ENCODE data around the gene ADAM23. TPM values are rescaled to one million over a fixed set of nuclear protein-coding genes. Genes with fewer than 3 reads are reported as not detected.

Gene ADAM23
- total RNA-seq, 1 experiment from 2014 or later = 24.6 TPM

DNA sequence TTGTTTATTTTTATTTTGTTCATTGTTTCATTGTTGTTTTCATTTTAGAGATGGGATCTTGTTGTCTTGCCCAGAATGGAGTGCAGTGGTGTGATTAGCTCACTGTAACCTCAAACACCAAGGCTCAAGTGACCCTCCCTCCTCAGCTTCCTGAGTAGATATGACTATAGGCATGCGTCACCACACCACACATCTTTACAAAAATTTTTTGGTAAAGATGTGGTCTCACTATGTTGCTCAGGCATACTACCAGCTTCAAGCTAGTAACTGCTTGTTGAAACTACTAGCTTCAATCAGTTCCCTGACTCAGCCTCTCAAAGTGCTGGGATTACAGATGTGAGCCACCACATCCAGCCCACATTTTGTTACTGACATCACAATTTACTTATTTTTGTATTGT, 213.8 kb downstream of the ADAM23 start:
- POLR2A ChIA-PET = no interaction called here
- H3K27me3 Mint-ChIP-seq (ENCODE audit: low read depth) = no peaks in the 10 kb centered on the region; the same call in 1 of the 2 replicates
- no peak overlapping the region for H3K27ac Mint-ChIP-seq
- no peaks in the 10 kb centered on the region for H3K9me3 Mint-ChIP-seq
- no peak for DNase-seq (ENCODE audit: low spot score)
- no peaks in the 10 kb centered on the region for H3K36me3 Mint-ChIP-seq
- CTCF ChIA-PET = no interaction called here
- H3K4me3 Mint-ChIP-seq = no peak overlapping the region
- TF ChIP-seq ATF1 (CRISPR knock-in tag; IDR thresholded peaks at IDR 0.05) = no peak
- TF ChIP-seq ZNF232 (CRISPR knock-in tag; IDR thresholded peaks at IDR 0.05) = no peak
- no peak for ATAC-seq
- no peaks in the 10 kb centered on the region for H3K4me1 Mint-ChIP-seq

DNA sequence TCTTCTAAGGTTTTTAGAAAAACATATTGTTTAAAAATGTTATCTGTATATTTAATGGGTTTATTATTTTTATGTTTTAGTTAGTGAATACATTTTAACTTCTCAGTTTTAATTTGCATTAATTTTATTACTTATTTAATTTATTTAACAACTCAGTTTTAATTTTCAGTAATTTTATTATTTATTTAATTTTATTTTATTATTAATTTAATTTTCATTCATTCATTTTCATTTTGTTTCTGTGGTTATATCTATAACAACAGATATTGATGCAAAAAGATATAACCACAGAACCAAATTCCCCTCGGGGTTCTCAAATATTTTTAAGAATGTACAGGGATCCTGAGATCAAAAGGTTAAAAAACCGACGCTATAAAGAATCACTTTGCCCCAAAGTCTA, 221.9 kb downstream of the ADAM23 start:
- TF ChIP-seq, protein P1, sequence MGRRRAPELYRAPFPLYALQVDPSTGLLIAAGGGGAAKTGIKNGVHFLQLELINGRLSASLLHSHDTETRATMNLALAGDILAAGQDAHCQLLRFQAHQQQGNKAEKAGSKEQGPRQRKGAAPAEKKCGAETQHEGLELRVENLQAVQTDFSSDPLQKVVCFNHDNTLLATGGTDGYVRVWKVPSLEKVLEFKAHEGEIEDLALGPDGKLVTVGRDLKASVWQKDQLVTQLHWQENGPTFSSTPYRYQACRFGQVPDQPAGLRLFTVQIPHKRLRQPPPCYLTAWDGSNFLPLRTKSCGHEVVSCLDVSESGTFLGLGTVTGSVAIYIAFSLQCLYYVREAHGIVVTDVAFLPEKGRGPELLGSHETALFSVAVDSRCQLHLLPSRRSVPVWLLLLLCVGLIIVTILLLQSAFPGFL (CRISPR knock-in tag; IDR thresholded peaks at IDR 0.05; ENCODE audit: borderline replicate concordance) = no peak
- peak; percentile 91 for TF ChIP-seq HMGA2 (CRISPR knock-in tag; IDR thresholded peaks at IDR 0.05)
- ChIA-PET POLR2A (no interaction called here), CTCF (no interaction called here)
- no peaks in the 10 kb centered on the region for H3K36me3 Mint-ChIP-seq
- no peak overlapping the region for H3K4me3 Mint-ChIP-seq
- no peak overlapping the region for H3K27ac Mint-ChIP-seq
- H3K4me1 Mint-ChIP-seq = no peaks in the 10 kb centered on the region
- H3K9me3 Mint-ChIP-seq = no peaks in the 10 kb centered on the region
- H3K27me3 Mint-ChIP-seq (ENCODE audit: low read depth) = no peaks in the 10 kb centered on the region
- ATAC-seq (no peak), DNase-seq (ENCODE audit: low spot score) (no peak)

Other genes starting within 250 kb of the ADAM23 start
- gene ZDBF2, start 168.9 kb upstream of the ADAM23 start, total RNA-seq (2021) = 15.6 to 16.1 TPM (median 16.0 TPM) in 3 replicates
- not detected in 3 replicates for gene FAM237A, start 199.0 kb downstream of the ADAM23 start, total RNA-seq (2021)

All from WTC11 (cell line).